BE2C (cell line): ENCODE results near the gene CATSPER1.

Source experiments
- DNase-seq: peaks from one replicate; pipeline ENCODE4 v3.0.0-alpha.2; 2020
- H3K27me3 ChIP-seq: fragments of 250-450 bp; sonication (Bioruptor Pico); 2 replicates; pipeline ENCODE4 v1.5.1; 2020; ENCODE audit warnings: mild to moderate bottlenecking
- H3K36me3 ChIP-seq: fragments of 250-450 bp; sonication (Bioruptor Pico); 2 replicates; pipeline ENCODE4 v1.5.1; 2020; ENCODE audit warnings: mild to moderate bottlenecking
- H3K4me1 ChIP-seq: fragments of 250-450 bp; sonication (Bioruptor Pico); 2 replicates; pipeline ENCODE4 v1.5.1; 2020
- H3K4me3 ChIP-seq: 2 replicates; pipeline ENCODE4 v1.5.1; 2011; ENCODE audit warnings: low read depth, low read length
- H3K9me3 ChIP-seq: fragments of 250-450 bp; sonication (Bioruptor Pico); 2 replicates; pipeline ENCODE4 v1.5.1; 2020
- CTCF ChIP-seq: IDR thresholded peaks from 2 replicates; pipeline ENCODE4 v1.5.1; 2012; ENCODE audit warnings: mild to moderate bottlenecking, low read depth, low read length

CATSPER1 gene

DNA sequence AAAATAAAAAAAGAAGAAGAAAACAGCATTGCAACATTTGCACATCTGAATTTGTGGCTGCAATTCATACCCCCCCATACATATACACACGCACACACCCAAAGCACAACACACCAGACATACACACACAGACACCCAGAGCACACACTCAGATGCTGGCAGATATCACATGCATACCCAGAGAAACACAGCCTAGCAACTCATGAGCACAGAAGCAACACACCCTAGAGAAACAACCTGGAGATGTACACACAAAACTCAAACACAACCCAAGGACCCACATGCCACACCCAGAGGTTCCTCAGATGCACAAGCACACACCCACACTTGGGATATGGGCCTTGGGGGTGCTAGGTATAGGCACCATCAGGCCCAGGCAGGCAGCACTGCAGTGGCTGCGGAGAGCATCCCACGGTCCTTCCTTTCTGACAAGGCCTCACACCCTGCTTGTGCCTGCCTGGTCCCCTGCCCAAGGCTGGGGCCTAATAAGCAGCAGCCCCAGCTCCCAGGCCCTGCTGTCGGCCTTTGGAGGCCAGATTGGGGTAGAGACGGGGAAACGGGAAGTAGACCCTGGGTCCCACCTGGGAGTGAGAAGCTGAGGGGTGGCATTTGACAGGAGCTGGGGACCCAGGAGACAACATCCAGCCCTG is 11.3 kb downstream of the CATSPER1 start:
- TF ChIP-seq CTCF: no peak
- H3K4me1 ChIP-seq: no peaks in the 10 kb centered on the region
- no peak overlapping the region for H3K4me3 ChIP-seq
- no peaks in the 10 kb centered on the region for H3K36me3 ChIP-seq
- peaks cover 21% of the 10 kb centered on the region for H3K27me3 ChIP-seq
- no peaks in the 10 kb centered on the region for H3K9me3 ChIP-seq
- DNase-seq: no peak

DNA sequence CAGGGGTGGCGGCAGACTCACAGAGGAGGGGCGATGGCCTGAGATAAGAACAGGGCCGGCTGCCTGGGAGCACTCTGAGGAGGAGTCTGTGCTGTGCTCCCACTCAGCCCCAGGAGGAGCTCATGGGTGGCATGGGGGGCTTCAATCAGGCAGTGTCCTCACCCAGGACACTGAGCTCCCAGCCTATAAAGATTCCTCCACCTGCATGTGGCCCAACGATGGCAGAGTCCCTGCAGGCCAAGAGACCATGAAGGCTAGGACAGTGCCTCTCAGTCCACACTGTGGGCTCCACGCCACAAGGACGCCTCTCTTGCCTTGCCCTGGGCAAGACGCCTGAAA is 12.5 kb downstream of the CATSPER1 start:
- no peak for DNase-seq
- Histone ChIP-seq H3K9me3 (no peaks in the 10 kb centered on the region), H3K27me3 (peaks cover 21% of the 10 kb centered on the region), H3K4me1 (no peaks in the 10 kb centered on the region), H3K36me3 (no peaks in the 10 kb centered on the region), H3K4me3 (no peak overlapping the region)
- no peak for TF ChIP-seq CTCF

- no peaks in the 10 kb centered on the region for H3K9me3 ChIP-seq
- DNase-seq: no peak
- no peaks in the 10 kb centered on the region for H3K4me1 ChIP-seq
- TF ChIP-seq CTCF: no peak
- H3K4me3 ChIP-seq: no peak overlapping the region
- peaks cover 21% of the 10 kb centered on the region for H3K27me3 ChIP-seq
- no peaks in the 10 kb centered on the region for H3K36me3 ChIP-seq
Observed at GRCh38 chr11:66012946-66013761, 13.1 kb downstream of the CATSPER1 start.

DNA sequence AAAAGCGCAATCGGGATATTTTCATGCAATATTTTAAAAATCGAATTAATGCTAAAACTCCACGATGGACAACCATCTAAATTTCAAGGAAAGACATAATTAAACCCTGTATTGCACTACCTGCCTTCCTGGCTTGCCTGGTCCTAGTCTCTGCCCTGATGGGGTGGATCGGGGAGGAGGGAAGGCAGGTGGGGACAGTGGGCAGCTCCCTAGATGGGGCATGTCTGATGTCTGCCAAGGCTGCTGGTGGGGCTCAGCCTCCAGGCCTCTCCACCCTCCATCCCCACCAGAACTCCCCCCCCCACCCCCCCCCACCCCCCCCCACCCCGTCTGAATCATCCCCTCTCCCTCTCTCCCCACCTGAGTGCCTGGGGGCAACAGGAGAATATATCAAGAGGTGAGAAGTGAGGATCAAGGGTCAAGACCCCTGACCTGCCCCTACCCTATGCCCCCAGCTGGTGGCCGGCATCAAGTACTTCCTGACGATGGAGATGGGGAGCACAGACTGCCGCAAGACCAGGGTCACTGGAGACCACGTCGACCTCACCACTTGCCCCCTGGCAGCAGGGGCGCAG is 13.8 kb downstream of the CATSPER1 start:
- Histone ChIP-seq H3K4me1 (no peaks in the 10 kb centered on the region; the same call in 1 of the 2 replicates), H3K27me3 (peaks cover 21% of the 10 kb centered on the region), H3K4me3 (no peak overlapping the region), H3K9me3 (no peaks in the 10 kb centered on the region), H3K36me3 (no peaks in the 10 kb centered on the region)
- DNase-seq: no peak
- no peak for TF ChIP-seq CTCF

- no peak for DNase-seq
- TF ChIP-seq CTCF: no peak
- Histone ChIP-seq H3K4me1 (no peaks in the 10 kb centered on the region; the same call in 1 of the 2 replicates), H3K27me3 (peaks cover 21% of the 10 kb centered on the region), H3K36me3 (no peaks in the 10 kb centered on the region), H3K9me3 (no peaks in the 10 kb centered on the region), H3K4me3 (no peak within 1 kb of the TSS)
Observed at GRCh38 chr11:66011785-66012303, 14.4 kb downstream of the CATSPER1 start, which contains the start of gene CST6. Gene CST6 (plus strand): TSS chr11:66012008. CDS start chr11:66012045, 37 bp downstream.
